ENCODE results near the gene ZNF319. TPM values are rescaled to one million over a fixed set of nuclear protein-coding genes. Genes with fewer than 3 reads are reported as not detected.
"Not testable (repeated sequence)": the region's sequence is repeated elsewhere in the genome, so short reads cannot be mapped to it uniquely, and the experiment has no call there.

Gene ZNF319
- total and polyA plus RNA-seq, 2 donors from 2014 or later: 2.9 to 10.9 TPM

DNA sequence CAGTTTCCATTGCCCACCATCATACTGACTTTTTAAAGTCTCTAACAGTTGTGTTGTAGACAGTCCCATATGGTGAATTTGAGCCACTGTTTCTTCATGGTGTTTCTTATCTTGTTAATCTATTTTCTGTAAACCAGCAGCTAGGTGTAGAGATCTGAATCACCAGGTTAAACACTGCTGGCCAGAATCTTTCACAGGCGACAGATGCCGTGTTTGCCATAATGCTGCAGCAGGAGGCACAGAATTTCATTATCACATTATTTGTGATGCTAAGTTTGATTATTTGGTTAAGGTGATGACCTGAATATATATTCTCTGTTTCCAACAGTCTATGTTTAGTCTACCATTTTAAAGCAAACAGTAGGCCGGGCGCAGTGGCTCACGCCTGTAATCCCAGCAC, 18.1 kb downstream of the ZNF319 start:
- Histone ChIP-seq H3K27ac (ENCODE audit: low read depth in 2 of 2, low read length in 2 of 2) (no peak overlapping the region), H3K9ac (ENCODE audit: low read length in 3 of 3) (no peak overlapping the region), H3K4me1 (ENCODE audit: control insufficient read depth in 2 of 3, insufficient read depth in 2 of 3, low read depth in 1 of 3, low read length in 3 of 3) (peaks cover 0 to 10% (median 0%) of the 10 kb centered on the region in 3 donors), H3K4me3 (ENCODE audit: low read length in 3 of 3) (no peak overlapping the region), H3K27me3 (ENCODE audit: control insufficient read depth, insufficient read depth, low read length) (peaks cover 4% of the 10 kb centered on the region), H3K36me3 (ENCODE audit: control insufficient read depth in 2 of 3, insufficient read depth in 3 of 3, low read length in 3 of 3) (no peaks in the 10 kb centered on the region), H3K9me3 (ENCODE audit: control insufficient read depth in 2 of 3, insufficient read depth in 1 of 3, low read length in 3 of 3) (no peaks in the 10 kb centered on the region)
- intact Hi-C loops (cut with DNase I): no loop called here
- FAIRE-seq (no peak), DNase-seq (peak in 1 of 5 donors; percentile 12)
- TF ChIP-seq, protein P1, sequence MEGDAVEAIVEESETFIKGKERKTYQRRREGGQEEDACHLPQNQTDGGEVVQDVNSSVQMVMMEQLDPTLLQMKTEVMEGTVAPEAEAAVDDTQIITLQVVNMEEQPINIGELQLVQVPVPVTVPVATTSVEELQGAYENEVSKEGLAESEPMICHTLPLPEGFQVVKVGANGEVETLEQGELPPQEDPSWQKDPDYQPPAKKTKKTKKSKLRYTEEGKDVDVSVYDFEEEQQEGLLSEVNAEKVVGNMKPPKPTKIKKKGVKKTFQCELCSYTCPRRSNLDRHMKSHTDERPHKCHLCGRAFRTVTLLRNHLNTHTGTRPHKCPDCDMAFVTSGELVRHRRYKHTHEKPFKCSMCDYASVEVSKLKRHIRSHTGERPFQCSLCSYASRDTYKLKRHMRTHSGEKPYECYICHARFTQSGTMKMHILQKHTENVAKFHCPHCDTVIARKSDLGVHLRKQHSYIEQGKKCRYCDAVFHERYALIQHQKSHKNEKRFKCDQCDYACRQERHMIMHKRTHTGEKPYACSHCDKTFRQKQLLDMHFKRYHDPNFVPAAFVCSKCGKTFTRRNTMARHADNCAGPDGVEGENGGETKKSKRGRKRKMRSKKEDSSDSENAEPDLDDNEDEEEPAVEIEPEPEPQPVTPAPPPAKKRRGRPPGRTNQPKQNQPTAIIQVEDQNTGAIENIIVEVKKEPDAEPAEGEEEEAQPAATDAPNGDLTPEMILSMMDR (IDR thresholded peaks at IDR 0.05; ENCODE audit: borderline replicate concordance, extremely low read depth, insufficient read depth): no peak

DNA sequence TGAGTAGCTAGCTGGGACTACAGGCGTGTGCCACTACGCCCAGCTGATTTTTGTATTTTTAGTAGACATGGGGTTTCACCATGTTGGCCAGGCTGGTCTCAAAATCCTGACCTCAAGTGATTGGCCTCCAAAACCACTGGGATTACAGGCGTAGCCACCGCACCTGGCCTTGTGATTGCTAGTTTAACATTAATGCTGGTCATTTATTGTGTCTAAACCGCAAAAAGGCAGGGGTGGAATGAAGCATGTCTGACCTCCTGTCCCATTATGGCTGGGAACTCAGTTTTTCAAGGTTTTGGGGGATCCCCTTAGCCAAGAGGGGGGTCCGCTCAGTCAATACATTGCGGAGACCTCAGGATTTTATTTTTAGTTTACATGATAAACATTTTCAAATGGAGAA, 18.8 kb downstream of the ZNF319 start:
- peaks cover 4% of the 10 kb centered on the region for H3K27me3 ChIP-seq (ENCODE audit: control insufficient read depth, insufficient read depth, low read length)

DNA sequence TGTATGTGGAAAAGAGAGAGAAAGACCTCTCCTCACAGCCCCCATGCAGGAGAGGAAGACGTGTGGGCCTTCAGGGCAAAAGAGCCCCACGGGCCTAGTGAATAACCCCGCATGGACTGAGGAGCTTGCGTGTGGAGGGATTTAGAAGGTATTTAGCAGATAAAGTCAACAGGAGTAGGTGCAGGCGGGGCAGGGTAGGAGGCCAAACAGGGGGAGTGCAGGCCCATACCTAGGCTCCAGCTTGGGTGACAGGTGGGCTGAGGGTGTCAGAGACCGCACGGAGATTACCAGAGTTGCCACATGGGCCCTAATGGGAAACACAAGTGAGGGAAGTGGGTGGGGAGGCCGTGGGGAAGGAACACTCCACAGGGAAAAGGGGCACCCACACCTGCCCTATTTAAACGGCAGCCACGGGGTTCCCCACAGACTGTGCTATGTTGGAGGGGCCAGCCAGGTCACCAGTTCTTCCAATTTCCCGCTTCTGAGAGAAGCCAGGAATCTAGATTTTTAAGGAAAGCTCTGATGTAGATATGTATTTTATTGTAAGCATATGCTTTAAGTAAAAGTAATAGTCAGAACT, 21.4 kb downstream of the ZNF319 start:
- intact Hi-C loops (cut with DNase I): no loop called here
- DNase-seq: peak in 1 of 5 donors; percentile 32

More for the DNA sequence above, 18.8 kb downstream of the ZNF319 start:
- Histone ChIP-seq H3K4me3 (ENCODE audit: low read length in 3 of 3) (no peak overlapping the region), H3K36me3 (ENCODE audit: control insufficient read depth in 2 of 3, insufficient read depth in 3 of 3, low read length in 3 of 3) (no peaks in the 10 kb centered on the region), H3K9ac (ENCODE audit: low read length in 3 of 3) (no peak overlapping the region), H3K4me1 (ENCODE audit: control insufficient read depth in 2 of 3, insufficient read depth in 2 of 3, low read depth in 1 of 3, low read length in 3 of 3) (peaks cover 0 to 10% (median 0%) of the 10 kb centered on the region in 3 donors), H3K27ac (ENCODE audit: low read depth in 2 of 2, low read length in 2 of 2) (no peak overlapping the region), H3K9me3 (ENCODE audit: control insufficient read depth in 2 of 3, insufficient read depth in 1 of 3, low read length in 3 of 3) (no peaks in the 10 kb centered on the region)
- TF ChIP-seq, protein P1 (IDR thresholded peaks at IDR 0.05; ENCODE audit: borderline replicate concordance, extremely low read depth, insufficient read depth): no peak
- intact Hi-C loops (cut with DNase I): no loop called here
- FAIRE-seq: no peak
- peak in 1 of 5 donors; percentile 22 for DNase-seq

DNA sequence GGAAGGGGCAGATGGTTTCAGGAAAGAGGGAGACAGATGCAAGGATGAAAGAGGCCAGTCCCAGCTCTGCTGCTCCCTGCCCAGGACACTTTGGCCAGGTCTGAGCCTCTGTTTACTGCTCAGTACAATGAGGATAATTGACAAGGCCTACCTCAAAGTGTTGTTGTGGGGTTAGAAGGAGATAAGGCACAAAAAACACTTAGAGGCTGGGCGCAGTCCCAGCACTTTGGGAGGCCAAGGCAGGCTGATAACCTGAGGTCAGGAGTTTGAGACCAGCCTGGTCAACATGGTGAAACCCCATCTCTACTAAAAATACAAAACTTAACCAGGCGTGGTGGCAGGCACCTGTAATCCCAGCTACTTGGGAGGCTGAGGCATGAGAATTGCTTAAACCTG, 22.4 kb downstream of the ZNF319 start:
- H3K9ac ChIP-seq (ENCODE audit: low read length in 3 of 3); intact Hi-C loops (cut with DNase I); FAIRE-seq; H3K9me3 ChIP-seq (ENCODE audit: control insufficient read depth in 2 of 3, insufficient read depth in 1 of 3, low read length in 3 of 3); H3K27me3 ChIP-seq (ENCODE audit: control insufficient read depth, insufficient read depth, low read length); H3K27ac ChIP-seq (ENCODE audit: low read depth in 2 of 2, low read length in 2 of 2); H3K36me3 ChIP-seq (ENCODE audit: control insufficient read depth in 2 of 3, insufficient read depth in 3 of 3, low read length in 3 of 3); H3K4me3 ChIP-seq (ENCODE audit: low read length in 3 of 3); H3K4me1 ChIP-seq (ENCODE audit: control insufficient read depth in 2 of 3, insufficient read depth in 2 of 3, low read depth in 1 of 3, low read length in 3 of 3): not testable (repeated sequence)
- DNase-seq: peak in 1 of 5 donors; percentile 4

More for the DNA sequence above, 21.4 kb downstream of the ZNF319 start:
- no peaks in the 10 kb centered on the region for H3K36me3 ChIP-seq (ENCODE audit: control insufficient read depth in 2 of 3, insufficient read depth in 3 of 3, low read length in 3 of 3)
- no peak overlapping the region for H3K4me3 ChIP-seq (ENCODE audit: low read length in 3 of 3)
- H3K9ac ChIP-seq (ENCODE audit: low read length in 3 of 3): no peak overlapping the region
- FAIRE-seq: no peak
- TF ChIP-seq, protein P1 (IDR thresholded peaks at IDR 0.05; ENCODE audit: borderline replicate concordance, extremely low read depth, insufficient read depth): no peak
- peaks cover 0 to under 1% (median 0%) of the 10 kb centered on the region in 3 donors for H3K4me1 ChIP-seq (ENCODE audit: control insufficient read depth in 2 of 3, insufficient read depth in 2 of 3, low read depth in 1 of 3, low read length in 3 of 3)
- no peaks in the 10 kb centered on the region for H3K27me3 ChIP-seq (ENCODE audit: control insufficient read depth, insufficient read depth, low read length)
- H3K27ac ChIP-seq (ENCODE audit: low read depth in 2 of 2, low read length in 2 of 2): no peak overlapping the region
- no peaks in the 10 kb centered on the region for H3K9me3 ChIP-seq (ENCODE audit: control insufficient read depth in 2 of 3, insufficient read depth in 1 of 3, low read length in 3 of 3)
